Activated T-cell treated with anti-CD3 and anti-CD28 coated beads, Interleukin-2, amount 50 U/mL, for 72 hours (primary cell): ENCODE measurements around the gene HEXA. TPM values are rescaled to one million over a fixed set of nuclear protein-coding genes. Genes with fewer than 3 reads are reported as not detected.
A peak's percentile ranks its signal among the peaks of the same experiment; 100 is the strongest.
"Not testable (repeated sequence)": the region's sequence is repeated elsewhere in the genome, so short reads cannot be mapped to it uniquely, and the experiment has no call there.

Experiments
- ATAC-seq, 2 donors: fragments of 150-1000 bp; cut with Tn5 transposase; replicated peaks in 1 of 2; 2 replicates each; pipeline ENCODE4 v1.10.0; 2021; ENCODE audit warnings: moderate library complexity in 2 of 2, mild to moderate bottlenecking in 1 of 2
- DNase-seq, 2 donors: peaks; one replicate each; pipeline ENCODE4 v3.0.0; 2021 to 2022; ENCODE audit warnings: mixed read lengths in 1 of 2
- H3K27ac Mint-ChIP-seq: one replicate; pipeline ENCODE4 v1.8.0; 2022; ENCODE audit warnings: mild to moderate bottlenecking, moderate library complexity, mixed read lengths
- H3K27me3 Mint-ChIP-seq: one replicate; pipeline ENCODE4 v1.8.0; 2022; ENCODE audit warnings: low read depth, mixed read lengths
- H3K36me3 Mint-ChIP-seq, 2 donors: one replicate each; pipeline ENCODE4 v1.8.0; 2022; ENCODE audit warnings: mixed read lengths in 2 of 2, mild to moderate bottlenecking in 1 of 2; ENCODE audit not compliant: insufficient read depth in 2 of 2
- H3K4me1 Mint-ChIP-seq: one replicate; pipeline ENCODE4 v1.8.0; 2022; ENCODE audit warnings: low read depth, mixed read lengths
- H3K4me3 Mint-ChIP-seq, 2 donors: one replicate each; pipeline ENCODE4 v1.8.0; 2022; ENCODE audit warnings: mild to moderate bottlenecking in 2 of 2, mixed read lengths in 2 of 2, moderate library complexity in 2 of 2
- H3K9me3 Mint-ChIP-seq, 2 donors: one replicate each; pipeline ENCODE4 v1.8.0; 2022; ENCODE audit warnings: mixed read lengths in 2 of 2
- total RNA-seq, 2 donors: library from RNA; stranded (reverse); gene quantifications; one replicate each; pipeline ENCODE4 v1.2.3, GENCODE V29; 2022

The HEXA gene
- 10 to 100 TPM; 77.5 to 87.6 TPM for total RNA-seq

DNA sequence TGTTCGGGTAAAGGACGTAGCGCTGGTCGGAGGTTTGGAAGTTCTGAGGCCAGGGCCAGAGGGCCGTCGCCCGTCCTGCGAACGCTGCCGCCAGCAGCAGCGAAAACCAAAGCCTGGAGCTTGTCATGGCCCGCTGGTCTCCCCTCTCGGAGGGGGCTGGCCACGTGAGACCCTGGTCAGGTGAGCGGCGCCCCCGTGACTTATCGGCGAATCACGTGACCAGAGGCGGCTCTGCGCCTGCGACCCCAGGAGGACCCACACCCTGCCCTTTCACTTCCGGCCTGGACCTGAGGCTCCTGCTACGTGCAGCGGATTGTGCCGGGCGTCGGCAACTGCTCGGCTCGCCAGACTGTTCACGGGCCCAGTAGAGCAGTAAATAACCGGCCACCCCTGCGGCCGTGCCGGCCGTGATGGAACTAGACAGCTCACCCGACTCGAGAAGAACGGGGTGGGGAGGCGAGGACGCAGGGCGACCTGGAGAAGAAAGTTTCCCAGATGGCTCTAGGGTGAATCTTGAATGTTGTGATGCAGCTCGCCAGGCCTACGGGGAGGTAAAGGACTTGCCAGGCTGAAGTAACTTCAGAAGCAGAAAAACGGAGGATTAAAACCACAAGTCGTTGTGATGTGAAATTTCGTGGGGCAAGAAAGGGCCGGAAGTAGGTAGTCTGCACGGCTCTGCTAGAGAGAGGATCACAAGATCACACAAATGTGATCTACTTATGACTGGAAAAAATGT is at the start of gene HEXA:
HEXA (minus strand) TSS at position 169 of the 736 bp plus-strand sequence; CDS start at position 127, 42 bp downstream.
- peak; percentile 94 to 95 for ATAC-seq
- H3K9me3 Mint-ChIP-seq = no peaks in the 10 kb centered on the region
- no peaks in the 10 kb centered on the region for H3K27me3 Mint-ChIP-seq
- H3K4me1 Mint-ChIP-seq = peaks cover 40% of the 10 kb centered on the region
- no peaks in the 10 kb centered on the region for H3K36me3 Mint-ChIP-seq
- peak; percentile 98 to 99 for DNase-seq
- H3K4me3 Mint-ChIP-seq = peak within 1 kb of the TSS; percentile 96
- H3K27ac Mint-ChIP-seq = peak within 1 kb of the TSS; percentile 98

DNA sequence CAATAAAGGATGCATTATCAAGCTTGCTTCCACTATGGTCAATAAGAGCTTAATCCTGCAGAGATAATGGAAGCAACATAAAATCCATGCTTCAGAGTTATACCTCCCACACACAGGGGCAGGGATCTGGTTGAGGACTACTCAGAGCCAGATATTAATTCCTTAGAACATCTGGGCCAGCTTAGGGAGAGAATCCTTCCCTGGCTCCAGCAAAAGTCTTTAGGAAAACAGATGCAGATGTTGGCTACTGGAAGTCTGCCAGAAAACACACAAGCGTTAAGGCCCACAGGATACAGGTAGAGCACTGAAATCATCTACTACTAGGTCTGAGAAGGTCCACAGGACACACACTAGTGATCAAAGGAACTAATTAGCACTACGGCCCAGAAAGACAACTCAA is 47.4 kb upstream of the HEXA start:
- no peak for ATAC-seq

DNA sequence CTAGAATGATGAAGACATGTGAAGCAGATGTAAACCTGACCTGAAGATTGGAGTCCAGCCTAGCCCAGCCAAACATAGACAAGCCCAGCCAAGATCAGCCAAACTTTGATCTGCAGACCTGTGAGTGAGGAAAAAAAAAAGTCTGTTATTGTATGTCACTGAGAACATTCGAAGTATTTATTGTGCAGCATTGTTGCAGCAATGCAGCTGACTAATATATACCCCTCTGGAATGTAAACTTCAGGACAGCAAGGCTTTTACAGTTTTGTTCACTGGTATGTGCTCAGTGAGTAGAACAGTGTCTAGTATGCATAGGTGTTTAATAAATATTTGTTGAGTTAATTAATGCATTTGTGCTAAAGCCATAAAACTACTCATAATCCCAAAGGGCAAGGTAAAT is 45.7 kb upstream of the HEXA start:
- no peak for ATAC-seq
- Mint-ChIP-seq H3K27me3 (no peaks in the 10 kb centered on the region), H3K27ac (no peak overlapping the region), H3K4me3 (no peak overlapping the region), H3K36me3 (peaks cover 2 to 4% of the 10 kb centered on the region in 2 donors), H3K9me3 (peaks cover 5 to 6% of the 10 kb centered on the region in 2 donors), H3K4me1 (no peaks in the 10 kb centered on the region)
- DNase-seq = no peak

More for the DNA sequence above, 47.4 kb upstream of the HEXA start:
- Mint-ChIP-seq H3K9me3 (peaks cover 11 to 12% of the 10 kb centered on the region in 2 donors), H3K36me3 (peaks cover 9 to 10% of the 10 kb centered on the region in 2 donors), H3K27me3 (no peaks in the 10 kb centered on the region), H3K4me3 (no peak overlapping the region), H3K4me1 (no peaks in the 10 kb centered on the region), H3K27ac (no peak overlapping the region)
- no peak for DNase-seq

DNA sequence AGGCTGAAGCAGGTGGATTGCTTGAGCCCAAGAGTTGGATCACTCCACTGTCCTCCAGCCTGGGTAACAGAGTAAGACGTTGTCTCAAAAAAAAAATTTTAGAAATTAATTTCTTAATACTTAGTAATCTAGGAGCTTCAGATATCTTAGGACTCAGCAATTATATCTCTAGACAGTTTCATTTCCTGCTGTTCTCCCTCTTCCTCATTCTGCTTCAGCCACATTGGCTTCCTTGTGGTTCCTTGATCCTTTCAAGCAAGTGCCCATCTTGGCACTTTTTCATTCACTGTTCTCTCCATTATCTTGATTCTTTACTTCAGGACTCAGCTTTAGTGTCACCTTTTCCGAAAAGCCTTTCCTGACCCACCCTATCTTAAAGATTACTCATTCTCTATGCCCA is 44.8 kb upstream of the HEXA start:
- Mint-ChIP-seq H3K9me3 (peaks cover 2 to 5% of the 10 kb centered on the region in 2 donors), H3K27ac (no peak overlapping the region)

DNA sequence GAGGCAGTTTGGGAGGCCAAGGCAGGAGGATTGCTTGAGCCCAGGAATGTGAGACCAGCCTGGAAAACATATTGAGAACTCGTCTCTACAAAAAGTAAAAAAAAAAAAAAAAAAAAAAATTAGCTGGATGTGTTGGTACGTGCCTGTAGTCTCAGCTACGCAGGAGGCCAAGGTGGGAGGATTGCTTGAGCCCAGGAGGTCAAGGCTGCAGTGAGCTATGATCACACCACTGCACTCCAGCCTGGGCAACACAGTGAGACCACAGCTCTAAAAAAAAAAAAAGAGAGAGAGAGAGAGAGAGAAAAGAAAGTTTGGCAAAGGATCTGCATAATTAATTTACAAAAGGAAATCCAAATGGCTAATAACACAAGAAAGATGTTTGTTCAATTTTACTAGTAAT is 44.0 kb upstream of the HEXA start:
- H3K27me3 Mint-ChIP-seq, H3K27ac Mint-ChIP-seq, ATAC-seq, DNase-seq, H3K36me3 Mint-ChIP-seq, H3K4me3 Mint-ChIP-seq, H3K9me3 Mint-ChIP-seq, H3K4me1 Mint-ChIP-seq: not testable (repeated sequence)

More for the DNA sequence above, 44.8 kb upstream of the HEXA start:
- peaks cover 1 to 4% of the 10 kb centered on the region in 2 donors for H3K36me3 Mint-ChIP-seq
- H3K4me3 Mint-ChIP-seq = no peak overlapping the region
- H3K4me1 Mint-ChIP-seq = no peaks in the 10 kb centered on the region
- DNase-seq (no peak), ATAC-seq (no peak)
- H3K27me3 Mint-ChIP-seq = no peaks in the 10 kb centered on the region

DNA sequence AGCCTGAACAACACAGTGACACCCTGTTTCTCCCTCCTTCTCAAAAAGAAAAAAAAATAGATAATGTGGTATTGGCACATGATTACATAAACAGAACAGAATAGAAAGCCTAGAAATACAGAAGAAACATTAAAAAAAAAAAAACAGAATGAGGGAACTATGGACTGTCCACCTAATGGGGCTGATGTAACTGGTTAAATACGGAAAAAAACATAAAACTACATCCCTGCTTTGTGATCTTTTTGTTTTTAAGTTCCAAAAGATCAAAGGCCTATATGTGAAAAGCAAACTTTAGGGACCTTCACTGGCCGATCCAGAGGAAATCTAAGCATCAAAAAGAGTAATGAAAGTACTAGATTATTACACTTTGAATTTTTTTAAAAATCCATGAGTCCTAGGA is 39.5 kb upstream of the HEXA start:
- no peaks in the 10 kb centered on the region for H3K36me3 Mint-ChIP-seq
- H3K27ac Mint-ChIP-seq = no peak overlapping the region
- DNase-seq (no peak), ATAC-seq (no peak)
- no peaks in the 10 kb centered on the region for H3K27me3 Mint-ChIP-seq
- no peaks in the 10 kb centered on the region for H3K4me1 Mint-ChIP-seq
- H3K4me3 Mint-ChIP-seq = no peak overlapping the region
- peaks cover 0 to 2% of the 10 kb centered on the region in 2 donors for H3K9me3 Mint-ChIP-seq

DNA sequence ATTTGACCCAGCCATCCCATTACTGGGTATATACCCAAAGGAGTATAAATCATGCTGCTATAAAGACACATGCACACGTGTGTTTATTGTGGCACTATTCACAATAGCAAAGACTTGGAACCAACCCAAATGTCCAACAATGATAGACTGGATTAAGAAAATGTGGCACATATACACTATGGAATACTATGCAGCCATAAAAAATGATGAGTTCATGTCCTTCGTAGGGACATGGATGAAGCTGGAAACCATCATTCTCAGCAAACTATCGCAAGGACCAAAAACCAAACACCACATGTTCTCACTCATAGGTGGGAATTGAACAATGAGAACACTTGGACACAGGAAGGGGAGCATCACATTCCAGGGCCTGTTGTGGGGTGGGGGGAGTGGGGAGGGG is 37.5 kb upstream of the HEXA start:
- DNase-seq, H3K36me3 Mint-ChIP-seq, H3K27ac Mint-ChIP-seq, H3K4me1 Mint-ChIP-seq, H3K4me3 Mint-ChIP-seq, ATAC-seq, H3K27me3 Mint-ChIP-seq, H3K9me3 Mint-ChIP-seq: not testable (repeated sequence)

DNA sequence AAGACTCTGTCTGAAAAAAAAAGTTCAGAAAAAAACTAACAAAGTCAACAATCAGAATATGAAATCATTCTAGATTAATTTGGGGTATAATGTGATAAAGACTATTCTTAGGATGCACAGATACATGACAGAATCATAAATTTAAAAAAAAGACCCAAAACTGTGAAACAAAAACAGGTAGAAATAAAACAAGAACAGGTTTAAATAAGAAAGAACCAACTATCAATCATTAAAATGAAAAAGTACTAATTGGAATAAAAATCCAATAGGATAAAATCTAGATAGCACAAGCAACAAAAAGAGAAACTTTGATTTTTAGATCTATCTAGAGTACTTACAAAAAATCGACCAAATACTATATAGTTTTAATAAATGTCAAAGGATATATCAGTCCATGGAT is 35.7 kb upstream of the HEXA start:
- Mint-ChIP-seq H3K4me1 (no peaks in the 10 kb centered on the region), H3K27ac (no peak overlapping the region), H3K9me3 (peaks cover 0 to 2% of the 10 kb centered on the region in 2 donors), H3K36me3 (no peaks in the 10 kb centered on the region), H3K27me3 (peaks cover 11% of the 10 kb centered on the region), H3K4me3 (no peak overlapping the region)
- ATAC-seq (no peak), DNase-seq (no peak)

DNA sequence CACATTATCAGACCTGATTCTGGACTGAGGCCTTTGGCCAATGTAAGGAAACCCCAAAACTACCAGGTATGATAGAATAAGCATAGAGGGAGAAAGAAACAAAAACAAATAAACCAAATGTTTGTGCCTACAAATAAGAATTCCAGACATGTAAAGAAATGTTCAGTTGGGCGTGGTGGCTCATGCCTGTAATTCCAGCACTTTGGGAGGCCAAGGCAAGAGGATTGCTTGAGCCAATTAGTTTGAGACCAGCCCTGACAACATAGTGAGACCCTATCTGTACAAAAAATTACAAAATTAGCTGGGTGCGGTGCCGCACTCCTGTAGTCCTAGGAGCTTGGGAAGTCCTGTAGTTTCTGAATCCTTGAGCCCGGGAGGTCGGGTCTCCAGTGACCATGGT is 35.3 kb upstream of the HEXA start:
- H3K27me3 Mint-ChIP-seq = peaks cover 11% of the 10 kb centered on the region
- no peak overlapping the region for H3K27ac Mint-ChIP-seq
- no peak overlapping the region for H3K4me3 Mint-ChIP-seq

DNA sequence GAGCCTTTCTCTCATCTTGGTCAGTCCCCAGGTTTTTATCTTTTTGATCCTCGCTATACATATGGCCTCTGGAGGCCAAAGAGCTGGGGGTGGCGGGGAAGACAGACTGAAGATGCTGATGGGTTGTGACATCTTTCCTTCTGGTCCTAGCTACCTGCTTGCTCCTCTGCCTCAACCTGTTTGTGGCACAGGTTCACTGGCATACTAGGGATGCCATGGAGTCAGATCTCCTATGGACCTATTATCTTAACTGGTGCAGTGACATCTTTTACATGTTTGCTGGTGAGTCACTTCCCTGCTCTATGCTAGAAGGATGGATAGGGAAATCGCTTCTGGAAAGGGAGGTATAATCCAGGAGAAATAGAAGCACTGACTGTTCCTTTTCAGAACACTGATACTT is 31.1 kb upstream of the HEXA start:
- Mint-ChIP-seq H3K4me3 (no peak overlapping the region), H3K9me3 (no peaks in the 10 kb centered on the region), H3K27me3 (peaks cover 30% of the 10 kb centered on the region), H3K36me3 (no peaks in the 10 kb centered on the region), H3K4me1 (no peaks in the 10 kb centered on the region), H3K27ac (no peak overlapping the region)
- no peak for ATAC-seq
- DNase-seq = no peak

More for the DNA sequence above, 35.3 kb upstream of the HEXA start:
- Mint-ChIP-seq H3K36me3 (no peaks in the 10 kb centered on the region), H3K4me1 (no peaks in the 10 kb centered on the region), H3K9me3 (peaks cover 0 to 2% of the 10 kb centered on the region in 2 donors)
- ATAC-seq (no peak), DNase-seq (no peak)

DNA sequence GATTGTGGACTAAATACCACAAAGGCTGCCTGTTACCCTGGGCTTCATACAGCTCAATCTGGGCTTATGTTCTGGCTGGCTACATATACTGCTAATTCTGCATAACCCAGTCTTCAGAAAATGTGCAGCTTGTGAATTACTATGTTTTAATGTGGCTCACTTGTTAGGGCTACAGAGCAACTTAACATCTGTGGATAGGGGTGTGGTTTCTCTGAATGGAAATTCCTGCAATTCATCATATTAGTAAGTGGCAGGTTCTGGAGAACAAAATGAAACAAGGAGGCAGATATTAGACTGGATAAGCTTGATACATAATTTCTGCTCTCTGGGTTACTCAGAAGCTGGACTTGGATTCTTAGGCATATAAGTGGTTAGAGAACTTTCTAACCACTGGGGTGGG is 29.0 kb upstream of the HEXA start:
- ATAC-seq (no peak), DNase-seq (no peak)
- H3K36me3 Mint-ChIP-seq = no peaks in the 10 kb centered on the region
- no peaks in the 10 kb centered on the region for H3K4me1 Mint-ChIP-seq
- no peak overlapping the region for H3K27ac Mint-ChIP-seq
- H3K4me3 Mint-ChIP-seq = no peak overlapping the region
- peaks cover 30% of the 10 kb centered on the region for H3K27me3 Mint-ChIP-seq
- no peaks in the 10 kb centered on the region for H3K9me3 Mint-ChIP-seq

DNA sequence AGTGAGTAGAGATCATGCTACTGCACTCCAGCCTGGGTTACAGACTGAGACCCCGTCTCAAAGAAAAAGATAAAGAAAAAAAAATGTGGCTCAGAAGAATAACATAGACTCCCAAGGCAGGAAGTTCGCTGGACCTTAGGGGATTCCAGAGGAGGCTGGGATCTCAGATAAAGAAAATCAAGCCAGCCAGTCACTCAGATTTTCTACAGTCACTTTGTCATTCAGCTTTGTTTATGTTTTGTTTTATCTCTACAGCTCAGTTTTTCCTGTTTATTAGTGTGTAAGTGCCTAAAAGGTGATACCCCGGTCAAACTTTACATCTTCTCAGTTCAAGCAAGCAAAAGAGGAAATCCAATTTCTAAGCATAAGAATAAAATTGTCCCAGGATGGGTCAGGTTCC is 28.5 kb upstream of the HEXA start:
- no peak overlapping the region for H3K4me3 Mint-ChIP-seq
- ATAC-seq = no peak
- no peaks in the 10 kb centered on the region for H3K36me3 Mint-ChIP-seq
- H3K9me3 Mint-ChIP-seq = no peaks in the 10 kb centered on the region
- H3K4me1 Mint-ChIP-seq = no peaks in the 10 kb centered on the region
- no peak overlapping the region for H3K27ac Mint-ChIP-seq
- DNase-seq = no peak
- H3K27me3 Mint-ChIP-seq = peaks cover 25% of the 10 kb centered on the region

DNA sequence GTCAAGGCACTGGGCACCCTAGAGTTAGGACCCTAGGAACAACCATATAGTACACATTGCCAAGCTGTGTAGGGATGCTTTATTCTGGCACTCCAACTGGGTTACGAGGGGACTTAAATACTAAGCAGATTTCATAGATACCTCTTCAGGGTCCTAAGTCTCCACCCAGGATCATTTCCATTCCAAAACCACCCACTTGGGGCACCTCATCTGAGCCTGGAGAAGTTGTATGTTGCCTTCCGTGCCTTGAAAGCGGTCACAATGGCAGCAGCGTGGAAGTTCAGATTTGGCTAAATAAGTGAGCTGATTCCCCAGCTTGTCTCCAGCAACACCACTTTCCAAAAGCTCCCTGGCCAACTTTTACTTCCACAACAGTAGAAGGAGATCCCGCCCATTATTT is 26.9 kb upstream of the HEXA start:
- H3K4me1 Mint-ChIP-seq = no peaks in the 10 kb centered on the region
- no peak overlapping the region for H3K27ac Mint-ChIP-seq
- no peaks in the 10 kb centered on the region for H3K36me3 Mint-ChIP-seq
- H3K9me3 Mint-ChIP-seq = no peaks in the 10 kb centered on the region
- no peak overlapping the region for H3K4me3 Mint-ChIP-seq
- ATAC-seq (no peak), DNase-seq (no peak)
- peaks cover 28% of the 10 kb centered on the region for H3K27me3 Mint-ChIP-seq

DNA sequence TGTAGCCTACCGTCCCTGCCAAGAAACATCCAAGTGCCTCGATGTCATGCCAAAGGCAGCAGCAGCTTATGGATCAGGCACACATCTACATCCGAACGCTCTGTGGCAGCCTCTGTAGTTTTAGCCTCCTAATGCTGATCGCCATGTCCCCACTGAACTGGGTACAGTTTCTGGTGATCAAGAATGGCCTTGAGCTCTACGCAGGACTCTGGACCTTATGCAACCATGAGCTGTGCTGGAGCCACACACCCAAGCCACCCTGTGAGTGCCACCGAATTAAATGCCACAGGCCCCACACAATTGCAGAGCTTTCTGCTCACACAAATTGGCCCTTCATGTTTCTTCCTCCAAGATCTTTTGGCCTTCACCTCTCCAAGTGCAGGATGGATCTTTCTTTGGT is 22.8 kb upstream of the HEXA start:
- no peak overlapping the region for H3K27ac Mint-ChIP-seq
- DNase-seq = no peak
- no peak for ATAC-seq
- no peaks in the 10 kb centered on the region for H3K9me3 Mint-ChIP-seq
- H3K36me3 Mint-ChIP-seq = peaks cover 0 to 5% of the 10 kb centered on the region in 2 donors
- no peak overlapping the region for H3K4me3 Mint-ChIP-seq
- H3K4me1 Mint-ChIP-seq = no peaks in the 10 kb centered on the region
- peaks cover 9% of the 10 kb centered on the region for H3K27me3 Mint-ChIP-seq
